K562 (cell line): ENCODE measurements around the gene PSMD11. TPM values are rescaled to one million over a fixed set of nuclear protein-coding genes. Genes with fewer than 3 reads are reported as not detected.

Source experiments
- ATAC-seq: fragments of 200-7000 bp; cut with Tn5 transposase; 3 replicates; pipeline ENCODE4 v1.9.1; 2020; ENCODE audit warnings: moderate library complexity
- BruUV-seq: library from RNA; stranded (reverse); fragments of 400-500 nt; replicated peaks from 2 replicates; lab custom pipeline; 2021; lab: Mats Ljungman, UMichigan
- CTCF ChIA-PET: fragments of 300-600 bp; formaldehyde crosslinking; extraction: SDS; loops from one replicate; lab custom pipeline; 2021; ENCODE audit warnings: low intra/inter-chr PET ratio; lab: Yijun Ruan, JAX
- POLR2A ChIA-PET: fragments of 300-600, 350-650 bp; sonication (Branson Sonifier 250); formaldehyde crosslinking; extraction: SDS; loops from one replicate; lab custom pipeline; 2021; ENCODE audit warnings: antibody characterized with exemption, inconsistent platforms; lab: Yijun Ruan, JAX
- DNase-seq, 4 experiments: peaks; one replicate each; pipeline versions ENCODE4 v3.0.0 to v3.0.0-alpha.2; 2011 to 2018; ENCODE audit warnings: low spot score in 3 of 4, mixed read lengths in 3 of 4; ENCODE audit errors: extremely low read depth in 1 of 4
- FAIRE-seq: peaks from 2 replicates; lab custom pipeline; 2011; peaks lifted over from hg19 to GRCh38; lab: Jason Lieb, UNC
- H2AFZ ChIP-seq: 2 replicates; pipeline ENCODE4 v1.6.0; 2011; ENCODE audit warnings: low read depth, low read length, control low read depth, inconsistent platforms
- H3K27ac ChIP-seq: fragments of 200-600 bp; 3 replicates; pipeline ENCODE4 v1.8.0; 2011; ENCODE audit warnings: low read depth, mild to moderate bottlenecking, control low read depth, inconsistent platforms, low read length, moderate library complexity, mixed read lengths; ENCODE audit errors: extremely low read depth
- H3K27me3 ChIP-seq, 2 experiments: fragments of 300-600 bp in 1 of 2; 2 replicates in 1 of 2; 3 replicates in 1 of 2; pipeline versions ENCODE4 v1.6.0 to v1.8.0; 2011; ENCODE audit warnings: inconsistent platforms in 2 of 2, low read length in 2 of 2, mild to moderate bottlenecking in 1 of 2, mixed read lengths in 1 of 2, moderate library complexity in 1 of 2; ENCODE audit not compliant: control insufficient read depth in 2 of 2, insufficient read depth in 2 of 2
- H3K36me3 ChIP-seq: fragments of 300-600 bp; 3 replicates; pipeline ENCODE4 v1.8.0; 2011; ENCODE audit warnings: mild to moderate bottlenecking, low read length, inconsistent platforms; ENCODE audit not compliant: control insufficient read depth, insufficient read depth
- H3K4me1 ChIP-seq, 2 experiments: fragments of 200-600 bp in 1 of 2; replicated peaks in 1 of 2; 2 replicates in 1 of 2; 3 replicates in 1 of 2; pipeline versions ENCODE4 v1.5.1 to v1.8.0; 2011; ENCODE audit warnings: inconsistent platforms in 2 of 2, low read length in 2 of 2, mild to moderate bottlenecking in 1 of 2, mixed read lengths in 1 of 2, moderate library complexity in 1 of 2; ENCODE audit not compliant: control insufficient read depth in 2 of 2, insufficient read depth in 2 of 2
- H3K4me2 ChIP-seq: 2 replicates; pipeline ENCODE4 v1.6.1; 2011; ENCODE audit warnings: low read length, control low read depth, inconsistent platforms, mixed read lengths; ENCODE audit not compliant: insufficient read depth
- H3K4me3 ChIP-seq: fragments of 200-600 bp; sonication (generic), shearing (Covaris generic); 2 replicates; pipeline ENCODE4 v1.5.1; 2016; ENCODE audit warnings: control low read depth, inconsistent platforms
- H3K79me2 ChIP-seq: fragments of 200-600 bp; 3 replicates; pipeline ENCODE4 v1.8.0; 2011; ENCODE audit warnings: low read length, inconsistent platforms; ENCODE audit not compliant: control insufficient read depth, insufficient read depth
- H3K9ac ChIP-seq, 2 experiments: 2 replicates each; pipeline versions ENCODE4 v1.6.0 to v1.6.1; 2011; ENCODE audit warnings: low read depth in 2 of 2, low read length in 2 of 2, control low read depth in 1 of 2, inconsistent platforms in 1 of 2, mild to moderate bottlenecking in 1 of 2, mixed read lengths in 1 of 2; ENCODE audit not compliant: insufficient read depth in 1 of 2
- H3K9me1 ChIP-seq: one replicate; pipeline ENCODE4 v1.6.0; 2011; ENCODE audit warnings: inconsistent platforms, mild to moderate bottlenecking, low read length, moderate library complexity; ENCODE audit not compliant: control insufficient read depth, insufficient read depth
- H3K9me3 ChIP-seq: replicated peaks from 2 replicates; pipeline ENCODE4 v1.5.1; 2011; ENCODE audit warnings: low read depth, low read length, inconsistent platforms; ENCODE audit not compliant: control insufficient read depth, insufficient read depth
- H4K20me1 ChIP-seq: replicated peaks from 2 replicates; pipeline ENCODE4 v1.6.1; 2011; ENCODE audit warnings: low read length, inconsistent platforms, mixed read lengths; ENCODE audit not compliant: control insufficient read depth, insufficient read depth
- COPS2 ChIP-seq: fragments of 450-650 bp; conservative IDR thresholded peaks from 2 replicates; pipeline ENCODE4 v1.6.1; 2016; ENCODE audit warnings: mild to moderate bottlenecking, moderate library complexity
- CSDE1 ChIP-seq, 2 experiments: fragments of 450-650 bp; IDR thresholded peaks; 2 replicates each; pipeline ENCODE4 v1.6.1; 2016; ENCODE audit warnings: mild to moderate bottlenecking in 1 of 2
- DMBX1 ChIP-seq: fragments of 250-450 bp; sonication (Bioruptor Pico); IDR thresholded peaks from 2 replicates; pipeline ENCODE4 v1.8.0; 2022; ENCODE audit warnings: inconsistent platforms, mild to moderate bottlenecking, moderate library complexity, borderline replicate concordance
- HNRNPK ChIP-seq: fragments of 200-400 bp; formaldehyde crosslinking; IDR thresholded peaks from one replicate; pipeline ENCODE4 v1.6.1; 2018; ENCODE audit warnings: mild to moderate bottlenecking, low read depth, low read length; ENCODE audit not compliant: poor library complexity, severe bottlenecking
- ILK ChIP-seq: fragments of 450-650 bp; IDR thresholded peaks from 2 replicates; pipeline ENCODE4 v1.6.1; 2016; ENCODE audit warnings: missing genetic modification characterization, low read depth, mild to moderate bottlenecking, missing compliant biosample characterization, moderate library complexity, borderline replicate concordance
- MCM7 ChIP-seq, 2 experiments: fragments of 450-650 bp; IDR thresholded peaks; 2 replicates each; pipeline ENCODE4 v1.6.1; 2016 to 2018
- SNIP1 ChIP-seq: fragments of 450-650 bp; IDR thresholded peaks from 2 replicates; pipeline ENCODE4 v1.7.1; 2017; ENCODE audit warnings: low read depth, mild to moderate bottlenecking
- ZNF184 ChIP-seq: sonication (generic); formaldehyde crosslinking; IDR thresholded peaks from 2 replicates; pipeline ENCODE4 v1.5.0; 2020; ENCODE audit warnings: missing genetic modification reagents
- ZNF197 ChIP-seq: fragments of 200-800 bp; sonication (Bioruptor generic); IDR thresholded peaks from 2 replicates; pipeline ENCODE4 v1.6.1; 2016; ENCODE audit warnings: low read depth, missing genetic modification characterization, missing compliant biosample characterization
- ZNF212 ChIP-seq: fragments of 450-650 bp; formaldehyde crosslinking; IDR thresholded peaks from 2 replicates; pipeline ENCODE4 v1.4.0; 2020; ENCODE audit warnings: mild to moderate bottlenecking
- ZZZ3 ChIP-seq: fragments of 450-650 bp; IDR thresholded peaks from 2 replicates; pipeline ENCODE4 v1.6.1; 2016; ENCODE audit warnings: antibody characterized with exemption, mild to moderate bottlenecking, moderate library complexity
- WGBS: fragments of 100-300 bp; shearing (Covaris generic); methylation state at CpG from one replicate; pipeline ENCODE4 v1.1.6; 2016; ENCODE audit warnings: low coverage, mixed read lengths; ENCODE audit not compliant: insufficient coverage; ENCODE audit errors: missing lambda C conversion rate; 5-methylcytosine and 5-hydroxymethylcytosine counted together
- in situ Hi-C: fragments of 300-500 bp; cut with MboI; formaldehyde crosslinking; loops from 4 replicates; pipeline ENCODE4 v1.15.0; 2018; ENCODE audit warnings: inconsistent platforms, mixed read lengths
- intact Hi-C: fragments of 100-400 bp; cut with micrococcal nuclease; formaldehyde crosslinking; loops from 2 replicates; pipeline ENCODE4 v1.14.2; 2022
- polyA plus RNA-seq, 8 experiments: library from polyadenylated mRNA; depleted of rRNA in 4 of 8; stranded (reverse) in 5 of 8; unstranded in 3 of 8; fragments of >200 nt; fragmentation: Nextera tagmentation in 2 of 8; fragmentation: Illumina TruSeq in 1 of 8; extraction: Ambion mirVana in 2 of 8; extraction: Trizol in 1 of 8; gene quantifications; 2 replicates each; pipeline versions ENCODE4 v1.2.1 to v1.2.3, GENCODE V29; 2011 to 2014; ENCODE audit warnings: inconsistent platforms in 1 of 8, missing spikeins in 1 of 8
- total RNA-seq, 7 experiments: library from RNA; depleted of rRNA in 6 of 7; stranded (reverse); fragments of >200 nt in 6 of 7; fragmentation: Illumina TruSeq in 2 of 7; extraction: Trizol in 2 of 7; gene quantifications; 2 replicates each; pipeline versions ENCODE4 v1.2.1 to v1.2.3, GENCODE V29; 2011 to 2021; ENCODE audit warnings: low replicate concordance in 1 of 7
- TF ChIP-seq, protein P1 (sequence below): fragments of 450-650 bp; formaldehyde crosslinking; IDR thresholded peaks from 2 replicates; pipeline ENCODE4 v1.4.0; 2020; ENCODE audit warnings: mild to moderate bottlenecking, mixed read lengths

Gene PSMD11
- total and polyA plus RNA-seq, 9 of the 15 experiments (the other 6 are each of a cell fraction or from before 2014, with no cell fraction given): 104 to 378 (median 158) TPM

GRCh38 chr17:32440722-32441121 is 3.6 kb upstream of the PSMD11 start:
- Histone ChIP-seq H3K9me3 (no peaks in the 10 kb centered on the region; the same call in 1 of the 2 replicates), H3K4me3 (no peak overlapping the region)
- TF ChIP-seq COPS2: no peak
- TF ChIP-seq ZNF197 (CRISPR knock-in tag): no peak
- no peak for TF ChIP-seq ZNF212
- TF ChIP-seq CSDE1 (IDR thresholded peaks at IDR 0.05): no peak
- no peak for TF ChIP-seq HNRNPK
- TF ChIP-seq DMBX1 (CRISPR knock-in tag): no peak
- TF ChIP-seq, protein P1, sequence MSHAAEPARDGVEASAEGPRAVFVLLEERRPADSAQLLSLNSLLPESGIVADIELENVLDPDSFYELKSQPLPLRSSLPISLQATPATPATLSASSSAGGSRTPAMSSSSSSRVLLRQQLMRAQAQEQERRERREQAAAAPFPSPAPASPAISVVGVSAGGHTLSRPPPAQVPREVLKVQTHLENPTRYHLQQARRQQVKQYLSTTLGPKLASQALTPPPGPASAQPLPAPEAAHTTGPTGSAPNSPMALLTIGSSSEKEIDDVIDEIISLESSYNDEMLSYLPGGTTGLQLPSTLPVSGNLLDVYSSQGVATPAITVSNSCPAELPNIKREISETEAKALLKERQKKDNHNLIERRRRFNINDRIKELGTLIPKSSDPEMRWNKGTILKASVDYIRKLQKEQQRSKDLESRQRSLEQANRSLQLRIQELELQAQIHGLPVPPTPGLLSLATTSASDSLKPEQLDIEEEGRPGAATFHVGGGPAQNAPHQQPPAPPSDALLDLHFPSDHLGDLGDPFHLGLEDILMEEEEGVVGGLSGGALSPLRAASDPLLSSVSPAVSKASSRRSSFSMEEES (CRISPR knock-in tag): no peak
- TF ChIP-seq ZNF184: no peak
- no peak for TF ChIP-seq SNIP1
- no peak for TF ChIP-seq MCM7 (IDR thresholded peaks at IDR 0.05)
- TF ChIP-seq ZZZ3: no peak
- no peak for TF ChIP-seq ILK
- TF ChIP-seq, all 486 proteins: peak for 0
- Histone ChIP-seq H3K9ac (no peak overlapping the region), H3K4me1 (peaks cover 7 to 11% of the 10 kb centered on the region in 2 experiments; a peak in 3 of 5 replicates), H4K20me1 (0 out of 2 replicates have a peak, but pooled peaks cover 5% of the 10 kb centered on the region), H3K36me3 (peaks cover 9% of the 10 kb centered on the region; the same call in 2 of the 3 replicates), H3K27me3 (peaks cover 4 to 12% of the 10 kb centered on the region in 2 experiments; a peak in 2 of 5 replicates), H3K9me1 (no peaks in the 10 kb centered on the region), H3K27ac (no peak overlapping the region), H3K4me2 (no peak overlapping the region), H3K79me2 (peaks cover 17% of the 10 kb centered on the region), H2AFZ (no peak overlapping the region)
- ChIA-PET POLR2A (interaction anchor here (0.6 kb wide), 2 partner anchors 52 to 583 kb away, joined by 3 read pairs; no protein-coding TSS in a partner anchor), CTCF (no interaction called here)
- DNase-seq: no peak
- intact Hi-C loops (loop anchor here (10.0 kb wide), 1 partner anchor 66 kb away; no protein-coding TSS in a partner anchor), in situ Hi-C loops (no loop called here)
- WGBS: 3% methylated on average over 5 of the region's 5 CpGs
- BruUV-seq: no TSS peak
- no peak for FAIRE-seq
- no peak for ATAC-seq
